CD4-positive, alpha-beta T cell treated with Interleukin-15 for 4 hours (primary cell): Measurements from ENCODE around the gene RHBDD2.
"Not testable (repeated sequence)": the region's sequence is repeated elsewhere in the genome, so short reads cannot be mapped to it uniquely, and the experiment has no call there.

ENCODE experiments used
- DNase-seq: peaks from one replicate; pipeline ENCODE4 v3.0.0-alpha.2; 2020; ENCODE audit warnings: low spot score

The RHBDD2 gene

GRCh38 chr7:75866489-75867389 lies 12.1 kb upstream of the RHBDD2 start:
- DNase-seq: peak; percentile 53

DNA sequence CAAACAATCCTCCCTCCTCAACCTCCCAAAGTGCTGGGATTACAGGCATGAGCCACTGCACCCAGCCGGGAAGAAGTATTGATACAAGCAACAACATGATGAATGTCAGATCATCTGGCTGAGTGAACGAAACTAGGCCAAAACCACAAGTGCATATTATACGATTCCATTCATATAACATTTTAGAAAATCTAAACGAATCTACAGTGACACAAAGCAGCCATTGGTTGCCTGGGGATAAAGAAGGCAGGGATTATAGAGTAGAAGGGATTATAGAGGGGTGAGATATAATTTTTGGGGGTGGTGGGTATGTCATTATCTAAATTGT lies 11.5 kb upstream of the RHBDD2 start:
- no peak for DNase-seq

DNA sequence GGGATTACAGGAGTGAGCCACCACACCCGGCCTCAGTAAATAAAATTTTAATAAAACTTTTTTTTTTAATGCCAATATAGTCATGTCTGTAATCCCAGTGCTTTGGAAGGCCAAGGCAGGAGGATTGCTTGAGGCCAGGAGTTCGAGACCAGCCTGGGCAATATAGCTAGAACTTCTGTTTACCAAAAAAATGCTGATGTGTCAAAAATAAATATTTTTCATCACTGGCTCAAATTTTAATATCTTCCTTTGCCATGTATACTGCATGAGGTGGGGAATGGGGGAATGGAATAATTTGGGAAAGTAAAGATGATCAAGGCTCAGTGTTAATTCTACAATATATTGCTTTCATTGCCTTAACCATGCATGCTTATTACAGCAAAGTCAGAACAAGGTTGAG lies 10.7 kb upstream of the RHBDD2 start:
- no peak for DNase-seq

DNA sequence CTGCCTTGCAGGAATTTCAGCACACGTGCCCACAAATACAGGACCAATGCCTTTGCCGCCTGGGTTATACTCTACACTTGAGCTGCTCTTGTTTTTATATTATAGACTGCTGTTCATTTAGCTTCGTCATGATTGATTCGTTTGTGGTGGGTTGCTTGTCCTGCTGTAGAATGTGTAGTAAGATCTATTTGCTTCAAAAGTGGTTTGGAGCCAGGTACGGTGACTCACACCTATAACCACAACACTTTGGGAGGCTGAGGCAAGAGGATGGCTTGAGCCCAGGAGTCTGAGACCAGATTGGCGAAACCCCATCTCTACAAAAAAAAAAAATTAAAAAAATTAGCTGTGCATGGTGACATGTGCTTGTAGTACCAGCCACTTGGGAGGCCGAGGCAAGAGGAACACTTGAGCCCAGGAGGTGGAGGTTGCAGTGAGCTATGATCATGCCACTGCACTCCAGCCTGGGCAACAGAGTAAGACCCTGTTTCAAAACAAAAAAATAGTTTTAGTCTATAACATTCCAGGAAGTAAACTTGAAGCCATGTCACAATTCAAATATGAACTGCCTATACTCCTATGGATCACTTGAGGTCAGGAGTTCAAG lies 9.0 kb upstream of the RHBDD2 start:
- DNase-seq: no peak

GRCh38 chr7:75870557-75871161 lies 8.2 kb upstream of the RHBDD2 start:
- no peak for DNase-seq

DNA sequence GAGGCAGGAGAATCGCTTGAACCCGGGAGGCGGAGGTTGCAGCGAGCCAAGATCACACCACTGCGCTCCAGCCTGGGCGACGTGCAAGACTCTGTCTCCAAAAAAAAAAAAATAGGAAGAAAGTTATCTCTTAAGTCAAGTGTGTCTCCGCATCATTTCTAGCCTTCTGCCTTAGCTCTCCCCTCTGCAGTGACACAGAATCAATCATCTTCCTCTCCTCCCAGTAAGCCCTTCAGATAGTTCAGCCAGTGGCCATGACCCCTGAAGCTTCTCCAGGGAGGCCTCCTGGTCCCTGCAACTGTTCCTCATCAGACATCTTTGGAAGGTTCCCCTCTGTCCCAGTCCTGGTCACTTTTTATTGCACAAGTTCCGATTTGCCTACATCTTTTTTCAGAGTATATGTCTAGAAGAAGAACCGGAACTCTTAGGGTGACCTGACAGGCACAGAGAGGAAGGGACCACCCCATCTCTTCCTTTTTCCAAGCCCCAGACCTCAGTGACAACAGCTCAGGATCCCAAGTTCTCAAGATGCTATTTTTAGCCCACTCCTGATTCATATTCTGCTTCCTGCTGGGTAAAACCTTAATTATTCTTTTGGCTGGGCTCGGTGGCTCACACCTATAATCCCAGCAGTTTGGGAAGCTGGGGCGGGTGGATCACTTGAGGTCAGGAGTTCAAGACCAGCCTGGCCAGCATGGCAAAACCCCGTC lies 6.6 kb upstream of the RHBDD2 start:
- DNase-seq: no peak

- not testable (repeated sequence) for DNase-seq
Measured at GRCh38 chr7:75874180-75874579, 4.7 kb upstream of the RHBDD2 start.

- DNase-seq: no peak
Measured at GRCh38 chr7:75875113-75876080, 3.4 kb upstream of the RHBDD2 start.

DNA sequence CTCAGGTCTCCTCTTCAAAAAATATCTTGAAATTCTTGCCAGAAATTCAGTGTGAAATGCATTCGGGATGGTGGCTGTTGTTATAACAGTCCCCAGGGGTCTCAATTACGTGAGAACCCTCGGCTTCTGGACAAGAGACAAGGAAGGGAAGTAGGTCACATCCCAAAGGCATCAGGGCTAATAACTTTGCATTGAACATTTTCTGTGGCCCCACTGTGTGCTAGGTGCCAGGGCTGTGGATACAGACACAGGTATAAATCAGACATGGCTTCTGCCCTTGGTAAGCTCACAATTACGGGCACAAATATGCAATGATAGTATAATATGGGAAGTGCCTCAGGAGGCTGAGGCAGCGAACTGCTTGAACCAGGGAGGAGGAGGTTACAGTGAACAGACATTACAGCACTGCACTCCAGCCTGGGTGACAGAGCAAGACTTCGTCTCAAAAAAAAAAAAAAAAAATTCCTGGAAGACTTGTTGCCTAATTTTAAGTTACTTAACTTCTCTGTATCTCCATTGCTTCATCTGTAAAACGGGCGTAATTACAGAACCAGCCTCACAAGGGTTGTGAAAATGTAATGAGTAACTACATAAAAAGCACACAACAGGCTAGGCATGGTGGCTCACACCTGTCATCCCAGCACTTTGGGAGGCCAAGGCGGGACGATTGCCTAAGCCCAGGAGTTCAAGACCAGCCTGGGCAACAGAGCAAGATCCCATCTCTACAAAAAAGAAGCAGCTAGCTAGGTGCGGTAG lies 2.5 kb upstream of the RHBDD2 start:
- no peak for DNase-seq

- no peak for DNase-seq
Measured at GRCh38 chr7:75878312-75878768, 494 bp upstream of the RHBDD2 start.

DNA sequence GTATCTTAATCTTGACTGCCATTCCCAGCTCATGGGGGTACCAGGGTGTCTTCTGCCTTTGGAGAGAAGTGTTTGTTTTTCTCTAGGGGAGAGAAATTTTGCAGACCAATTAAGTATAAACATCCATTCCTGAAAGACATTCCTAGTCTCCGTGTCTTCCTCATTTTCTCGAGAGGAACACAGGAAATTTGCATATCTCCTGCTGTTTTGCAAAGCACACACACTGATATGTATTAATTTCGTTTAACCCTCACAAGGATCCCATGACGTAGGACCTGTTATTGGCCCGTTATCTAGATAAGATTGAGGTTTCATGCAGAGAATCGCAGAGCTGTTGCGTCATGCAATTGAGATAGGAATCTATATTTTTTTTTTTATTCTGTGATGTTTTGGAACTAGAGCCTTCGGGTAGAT lies 944 bp downstream of the RHBDD2 start:
- peak; percentile 45 for DNase-seq

- DNase-seq: no peak
Measured at GRCh38 chr7:75880242-75880641, 1.4 kb downstream of the RHBDD2 start.

- no peak for DNase-seq
Measured at GRCh38 chr7:75881436-75882095, 2.7 kb downstream of the RHBDD2 start.

- DNase-seq: not testable (repeated sequence)
Measured at GRCh38 chr7:75883265-75883824, 4.5 kb downstream of the RHBDD2 start.

- no peak for DNase-seq
Measured at GRCh38 chr7:75884476-75884875, 5.6 kb downstream of the RHBDD2 start.

GRCh38 chr7:75885036-75885435 lies 6.2 kb downstream of the RHBDD2 start:
- DNase-seq: no peak

DNA sequence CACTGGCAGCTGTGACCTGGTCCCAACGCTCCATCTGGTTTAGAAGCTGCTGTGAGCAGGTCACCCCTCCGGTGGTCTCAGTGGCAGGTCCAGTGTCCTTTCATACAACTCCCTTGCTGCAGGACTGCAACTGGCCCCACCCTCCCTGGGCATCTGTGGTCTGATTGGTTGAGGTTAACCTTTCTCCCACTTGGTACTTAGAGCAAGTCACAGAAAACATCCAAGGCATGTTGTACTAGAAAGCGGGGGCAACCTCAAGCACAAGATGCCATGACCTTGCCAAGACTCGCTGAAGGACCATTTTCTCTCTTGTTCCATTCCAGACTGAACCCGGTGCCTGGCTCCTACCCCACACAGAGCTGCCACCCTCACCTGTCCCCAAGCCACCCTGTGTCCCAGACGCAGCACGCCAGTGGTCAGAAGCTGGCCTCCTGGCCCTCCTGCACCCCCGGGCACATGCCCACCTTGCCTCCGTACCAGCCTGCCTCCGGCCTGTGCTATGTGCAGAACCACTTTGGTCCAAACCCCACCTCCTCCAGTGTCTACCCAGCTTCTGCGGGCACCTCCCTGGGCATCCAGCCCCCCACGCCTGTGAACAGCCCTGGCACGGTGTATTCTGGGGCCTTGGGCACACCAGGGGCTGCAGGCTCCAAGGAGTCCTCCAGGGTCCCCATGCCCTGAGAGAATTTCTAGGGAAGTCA lies 9.0 kb downstream of the RHBDD2 start:
- DNase-seq: no peak

DNA sequence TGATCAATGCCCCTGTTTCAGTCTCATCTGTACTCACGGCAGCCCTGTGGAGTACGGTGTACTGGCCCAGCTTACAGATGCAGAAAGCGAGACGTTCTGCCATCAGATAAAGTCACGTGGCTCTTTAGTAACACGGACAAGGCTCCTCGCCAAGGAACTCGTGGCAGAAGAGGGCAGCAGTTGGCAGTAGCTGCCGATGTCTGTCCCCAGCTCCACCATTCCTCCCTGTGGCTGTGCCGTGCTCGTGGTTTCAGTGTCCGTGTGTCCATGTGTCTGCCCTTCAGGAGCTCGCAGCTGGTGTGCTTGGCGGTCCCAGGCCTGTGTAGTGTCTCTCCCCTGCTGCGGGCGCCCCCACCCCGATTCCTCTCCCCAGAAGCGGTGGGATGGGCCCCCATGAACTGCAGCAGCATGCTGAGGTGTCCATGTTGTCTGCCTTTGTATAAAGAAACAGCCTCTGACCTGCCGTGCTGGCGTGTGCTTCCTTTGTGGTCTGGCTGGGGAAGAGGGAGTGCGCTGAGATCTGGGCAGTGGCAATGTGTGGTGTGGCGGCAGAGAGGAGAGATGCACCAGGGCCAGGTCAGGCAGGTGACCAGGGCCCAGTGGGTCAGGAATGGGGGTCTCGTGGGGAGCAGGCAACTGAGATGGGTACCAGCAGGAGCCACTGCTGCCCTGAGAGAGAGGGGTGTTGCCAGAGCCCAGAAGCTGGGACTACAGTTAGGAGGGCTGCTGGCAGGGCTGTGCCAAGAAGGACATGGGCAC lies 9.8 kb downstream of the RHBDD2 start:
- DNase-seq: no peak
